WTC11 (cell line): ENCODE results near the gene KNG1. TPM values are rescaled to one million over a fixed set of nuclear protein-coding genes. Genes with fewer than 3 reads are reported as not detected.

Experiments
- ATAC-seq: fragments of 200-7000 bp; cut with Tn5 transposase; 2 replicates; pipeline ENCODE4 v1.10.0; 2021; ENCODE audit warnings: mild to moderate bottlenecking, moderate library complexity
- CTCF ChIA-PET: fragments of 300-600 bp; sonication (Branson Sonifier 250); formaldehyde crosslinking; loops from one replicate; lab custom pipeline; 2021; ENCODE audit warnings: antibody characterized with exemption; lab: Charles Lee
- POLR2A ChIA-PET: fragments of 350-600 bp; sonication (Branson Sonifier 250); formaldehyde crosslinking; loops from one replicate; lab custom pipeline; 2021; ENCODE audit warnings: antibody characterized with exemption; lab: Charles Lee
- DNase-seq: peaks from one replicate; pipeline ENCODE4 v3.0.0; 2021; ENCODE audit warnings: low spot score
- H3K27ac Mint-ChIP-seq: 2 replicates; pipeline ENCODE4 v1.8.0; 2021; ENCODE audit warnings: mixed read lengths
- H3K27me3 Mint-ChIP-seq: 2 replicates; pipeline ENCODE4 v1.8.0; 2021; ENCODE audit warnings: low read depth, mild to moderate bottlenecking, moderate library complexity, mixed read lengths
- H3K36me3 Mint-ChIP-seq: 2 replicates; pipeline ENCODE4 v1.8.0; 2021; ENCODE audit warnings: mixed read lengths
- H3K4me1 Mint-ChIP-seq: 2 replicates; pipeline ENCODE4 v1.8.0; 2022; ENCODE audit warnings: mixed read lengths
- H3K4me3 Mint-ChIP-seq: 2 replicates; pipeline ENCODE4 v1.8.0; 2021; ENCODE audit warnings: mild to moderate bottlenecking, moderate library complexity, mixed read lengths
- H3K9me3 Mint-ChIP-seq: 2 replicates; pipeline ENCODE4 v1.8.0; 2021; ENCODE audit warnings: mixed read lengths
- ATF1 ChIP-seq: sonication (generic); formaldehyde crosslinking; IDR thresholded peaks from 2 replicates; pipeline ENCODE4 v1.8.1; 2023; ENCODE audit warnings: mild to moderate bottlenecking, moderate library complexity, missing genetic modification reagents
- CREB1 ChIP-seq: sonication (generic); formaldehyde crosslinking; IDR thresholded peaks from 2 replicates; pipeline ENCODE4 v1.8.0; 2023; ENCODE audit warnings: mild to moderate bottlenecking, missing genetic modification reagents
- ESRRA ChIP-seq: sonication (generic); formaldehyde crosslinking; IDR thresholded peaks from 2 replicates; pipeline ENCODE4 v1.8.1; 2022; ENCODE audit warnings: mild to moderate bottlenecking, missing genetic modification reagents, borderline replicate concordance
- FOXK1 ChIP-seq: sonication (generic); formaldehyde crosslinking; IDR thresholded peaks from 2 replicates; pipeline ENCODE4 v1.8.0; 2022; ENCODE audit warnings: mild to moderate bottlenecking, moderate library complexity, missing genetic modification reagents
- FOXP1 ChIP-seq: sonication (generic); formaldehyde crosslinking; IDR thresholded peaks from 2 replicates; pipeline ENCODE4 v1.8.0; 2022; ENCODE audit warnings: missing genetic modification reagents, mild to moderate bottlenecking, moderate library complexity, borderline replicate concordance
- NFYB ChIP-seq: sonication (generic); formaldehyde crosslinking; conservative IDR thresholded peaks from 2 replicates; pipeline ENCODE4 v1.8.0; 2022; ENCODE audit warnings: low read depth, missing genetic modification reagents
- OVOL2 ChIP-seq: fragments of 250-450 bp; sonication (Bioruptor Pico); IDR thresholded peaks from 2 replicates; pipeline ENCODE4 v1.9.0; 2021; ENCODE audit warnings: mild to moderate bottlenecking, borderline replicate concordance
- ZNF219 ChIP-seq: sonication (generic); formaldehyde crosslinking; IDR thresholded peaks from 2 replicates; pipeline ENCODE4 v1.8.0; 2023; ENCODE audit warnings: missing genetic modification reagents, mild to moderate bottlenecking, borderline replicate concordance
- ZNF263 ChIP-seq: sonication (generic); formaldehyde crosslinking; IDR thresholded peaks from 2 replicates; pipeline ENCODE4 v1.8.1; 2022; ENCODE audit warnings: low read depth, mild to moderate bottlenecking, moderate library complexity, missing genetic modification reagents
- ZNF671 ChIP-seq: fragments of 250-450 bp; sonication (Bioruptor Pico); IDR thresholded peaks from 2 replicates; pipeline ENCODE4 v1.8.0; 2021; ENCODE audit warnings: mild to moderate bottlenecking
- total RNA-seq: library from RNA; stranded (reverse); gene quantifications from 3 replicates; pipeline ENCODE4 v1.2.3, GENCODE V29; 2021
- TF ChIP-seq, protein P1 (sequence below): sonication (generic); formaldehyde crosslinking; IDR thresholded peaks from 2 replicates; pipeline ENCODE4 v1.8.0; 2022; ENCODE audit warnings: mild to moderate bottlenecking, missing genetic modification reagents
- TF ChIP-seq, protein P2 (sequence below): sonication (generic); formaldehyde crosslinking; conservative IDR thresholded peaks from 2 replicates; pipeline ENCODE4 v1.8.1; 2023; ENCODE audit warnings: mild to moderate bottlenecking, low read depth, missing genetic modification reagents, moderate library complexity
- TF ChIP-seq, protein P3 (sequence below): sonication (generic); formaldehyde crosslinking; IDR thresholded peaks from 2 replicates; pipeline ENCODE4 v1.8.1; 2022; ENCODE audit warnings: mild to moderate bottlenecking, missing genetic modification reagents, moderate library complexity, borderline replicate concordance
- TF ChIP-seq, protein P4 (sequence below): fragments of 250-450 bp; sonication (Bioruptor Pico); IDR thresholded peaks from 2 replicates; pipeline ENCODE4 v2.1.2; 2022; ENCODE audit warnings: mild to moderate bottlenecking, moderate library complexity
- TF ChIP-seq, protein P5 (sequence below): sonication (generic); formaldehyde crosslinking; IDR thresholded peaks from 2 replicates; pipeline ENCODE4 v1.8.1; 2023; ENCODE audit warnings: mild to moderate bottlenecking, moderate library complexity, missing genetic modification reagents
- TF ChIP-seq, protein P6 (sequence below): fragments of 250-450 bp; sonication (Bioruptor Pico); IDR thresholded peaks from 2 replicates; pipeline ENCODE4 v1.9.0; 2021; ENCODE audit warnings: mild to moderate bottlenecking
- TF ChIP-seq, protein P7 (sequence below): sonication (generic); formaldehyde crosslinking; IDR thresholded peaks from 2 replicates; pipeline ENCODE4 v1.8.1; 2023; ENCODE audit warnings: mild to moderate bottlenecking, missing genetic modification reagents, moderate library complexity
- TF ChIP-seq, protein P8 (sequence below): sonication (generic); formaldehyde crosslinking; IDR thresholded peaks from 2 replicates; pipeline ENCODE4 v1.8.0; 2022; ENCODE audit warnings: missing genetic modification reagents
- TF ChIP-seq, protein P9 (sequence below): fragments of 250-450 bp; sonication (Bioruptor Pico); IDR thresholded peaks from 2 replicates; pipeline ENCODE4 v1.9.0; 2021; ENCODE audit warnings: moderate library complexity, mild to moderate bottlenecking, inconsistent platforms, borderline replicate concordance

KNG1 gene
- total RNA-seq, 1 experiment from 2014 or later, result 0.13 TPM

DNA sequence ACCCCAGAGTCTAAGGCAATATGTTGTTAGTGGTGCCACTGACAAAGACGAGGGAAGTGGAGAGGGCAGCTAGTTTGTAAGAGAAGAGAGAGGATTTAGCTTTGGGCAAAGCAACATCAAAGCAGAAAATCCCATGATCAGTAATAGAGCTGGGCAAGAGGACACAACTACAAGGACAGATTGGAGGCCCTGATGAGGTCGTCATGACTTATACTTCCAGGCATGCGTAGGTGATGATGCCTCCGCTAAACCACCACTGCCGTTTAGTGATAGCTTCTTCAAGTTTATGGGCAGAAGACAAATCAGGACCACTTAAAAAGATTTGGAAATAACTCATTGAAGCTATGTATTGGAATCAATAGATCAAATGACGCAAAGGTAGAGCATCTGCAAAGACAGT is 48.7 kb upstream of the KNG1 start:
- ChIA-PET CTCF (interaction anchor here (0.6 to 1.1 kb wide), 3 partner anchors 54 to 159 kb away, joined by 3 to 4 read pairs (median 3); no protein-coding TSS in a partner anchor), POLR2A (interaction anchor here (0.6 kb wide), 1 partner anchor 119 kb away, joined by 4 read pairs; no protein-coding TSS in a partner anchor)
- TF ChIP-seq ATF1 (CRISPR knock-in tag), result no peak
- TF ChIP-seq, protein P1, sequence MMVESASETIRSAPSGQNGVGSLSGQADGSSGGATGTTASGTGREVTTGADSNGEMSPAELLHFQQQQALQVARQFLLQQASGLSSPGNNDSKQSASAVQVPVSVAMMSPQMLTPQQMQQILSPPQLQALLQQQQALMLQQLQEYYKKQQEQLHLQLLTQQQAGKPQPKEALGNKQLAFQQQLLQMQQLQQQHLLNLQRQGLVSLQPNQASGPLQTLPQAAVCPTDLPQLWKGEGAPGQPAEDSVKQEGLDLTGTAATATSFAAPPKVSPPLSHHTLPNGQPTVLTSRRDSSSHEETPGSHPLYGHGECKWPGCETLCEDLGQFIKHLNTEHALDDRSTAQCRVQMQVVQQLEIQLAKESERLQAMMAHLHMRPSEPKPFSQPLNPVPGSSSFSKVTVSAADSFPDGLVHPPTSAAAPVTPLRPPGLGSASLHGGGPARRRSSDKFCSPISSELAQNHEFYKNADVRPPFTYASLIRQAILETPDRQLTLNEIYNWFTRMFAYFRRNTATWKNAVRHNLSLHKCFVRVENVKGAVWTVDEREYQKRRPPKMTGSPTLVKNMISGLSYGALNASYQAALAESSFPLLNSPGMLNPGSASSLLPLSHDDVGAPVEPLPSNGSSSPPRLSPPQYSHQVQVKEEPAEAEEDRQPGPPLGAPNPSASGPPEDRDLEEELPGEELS (CRISPR knock-in tag), result no peak
- no peak for TF ChIP-seq FOXP1 (CRISPR knock-in tag)
- TF ChIP-seq ZNF263, result no peak
- TF ChIP-seq, protein P2, sequence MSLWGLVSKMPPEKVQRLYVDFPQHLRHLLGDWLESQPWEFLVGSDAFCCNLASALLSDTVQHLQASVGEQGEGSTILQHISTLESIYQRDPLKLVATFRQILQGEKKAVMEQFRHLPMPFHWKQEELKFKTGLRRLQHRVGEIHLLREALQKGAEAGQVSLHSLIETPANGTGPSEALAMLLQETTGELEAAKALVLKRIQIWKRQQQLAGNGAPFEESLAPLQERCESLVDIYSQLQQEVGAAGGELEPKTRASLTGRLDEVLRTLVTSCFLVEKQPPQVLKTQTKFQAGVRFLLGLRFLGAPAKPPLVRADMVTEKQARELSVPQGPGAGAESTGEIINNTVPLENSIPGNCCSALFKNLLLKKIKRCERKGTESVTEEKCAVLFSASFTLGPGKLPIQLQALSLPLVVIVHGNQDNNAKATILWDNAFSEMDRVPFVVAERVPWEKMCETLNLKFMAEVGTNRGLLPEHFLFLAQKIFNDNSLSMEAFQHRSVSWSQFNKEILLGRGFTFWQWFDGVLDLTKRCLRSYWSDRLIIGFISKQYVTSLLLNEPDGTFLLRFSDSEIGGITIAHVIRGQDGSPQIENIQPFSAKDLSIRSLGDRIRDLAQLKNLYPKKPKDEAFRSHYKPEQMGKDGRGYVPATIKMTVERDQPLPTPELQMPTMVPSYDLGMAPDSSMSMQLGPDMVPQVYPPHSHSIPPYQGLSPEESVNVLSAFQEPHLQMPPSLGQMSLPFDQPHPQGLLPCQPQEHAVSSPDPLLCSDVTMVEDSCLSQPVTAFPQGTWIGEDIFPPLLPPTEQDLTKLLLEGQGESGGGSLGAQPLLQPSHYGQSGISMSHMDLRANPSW, result no peak
- TF ChIP-seq, protein P3, sequence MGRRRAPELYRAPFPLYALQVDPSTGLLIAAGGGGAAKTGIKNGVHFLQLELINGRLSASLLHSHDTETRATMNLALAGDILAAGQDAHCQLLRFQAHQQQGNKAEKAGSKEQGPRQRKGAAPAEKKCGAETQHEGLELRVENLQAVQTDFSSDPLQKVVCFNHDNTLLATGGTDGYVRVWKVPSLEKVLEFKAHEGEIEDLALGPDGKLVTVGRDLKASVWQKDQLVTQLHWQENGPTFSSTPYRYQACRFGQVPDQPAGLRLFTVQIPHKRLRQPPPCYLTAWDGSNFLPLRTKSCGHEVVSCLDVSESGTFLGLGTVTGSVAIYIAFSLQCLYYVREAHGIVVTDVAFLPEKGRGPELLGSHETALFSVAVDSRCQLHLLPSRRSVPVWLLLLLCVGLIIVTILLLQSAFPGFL, result no peak
- no peak for TF ChIP-seq ZNF671 (CRISPR knock-in tag)
- TF ChIP-seq, protein P4, sequence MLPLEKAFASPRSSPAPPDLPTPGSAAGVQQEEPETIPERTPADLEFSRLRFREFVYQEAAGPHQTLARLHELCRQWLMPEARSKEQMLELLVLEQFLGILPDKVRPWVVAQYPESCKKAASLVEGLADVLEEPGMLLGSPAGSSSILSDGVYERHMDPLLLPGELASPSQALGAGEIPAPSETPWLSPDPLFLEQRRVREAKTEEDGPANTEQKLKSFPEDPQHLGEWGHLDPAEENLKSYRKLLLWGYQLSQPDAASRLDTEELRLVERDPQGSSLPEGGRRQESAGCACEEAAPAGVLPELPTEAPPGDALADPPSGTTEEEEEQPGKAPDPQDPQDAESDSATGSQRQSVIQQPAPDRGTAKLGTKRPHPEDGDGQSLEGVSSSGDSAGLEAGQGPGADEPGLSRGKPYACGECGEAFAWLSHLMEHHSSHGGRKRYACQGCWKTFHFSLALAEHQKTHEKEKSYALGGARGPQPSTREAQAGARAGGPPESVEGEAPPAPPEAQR (CRISPR knock-in tag), result no peak
- TF ChIP-seq, protein P5, sequence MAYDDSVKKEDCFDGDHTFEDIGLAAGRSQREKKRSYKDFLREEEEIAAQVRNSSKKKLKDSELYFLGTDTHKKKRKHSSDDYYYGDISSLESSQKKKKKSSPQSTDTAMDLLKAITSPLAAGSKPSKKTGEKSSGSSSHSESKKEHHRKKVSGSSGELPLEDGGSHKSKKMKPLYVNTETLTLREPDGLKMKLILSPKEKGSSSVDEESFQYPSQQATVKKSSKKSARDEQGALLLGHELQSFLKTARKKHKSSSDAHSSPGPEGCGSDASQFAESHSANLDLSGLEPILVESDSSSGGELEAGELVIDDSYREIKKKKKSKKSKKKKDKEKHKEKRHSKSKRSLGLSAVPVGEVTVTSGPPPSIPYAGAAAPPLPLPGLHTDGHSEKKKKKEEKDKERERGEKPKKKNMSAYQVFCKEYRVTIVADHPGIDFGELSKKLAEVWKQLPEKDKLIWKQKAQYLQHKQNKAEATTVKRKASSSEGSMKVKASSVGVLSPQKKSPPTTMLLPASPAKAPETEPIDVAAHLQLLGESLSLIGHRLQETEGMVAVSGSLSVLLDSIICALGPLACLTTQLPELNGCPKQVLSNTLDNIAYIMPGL (CRISPR knock-in tag), result no peak
- no peak for TF ChIP-seq ZNF219 (CRISPR knock-in tag)
- TF ChIP-seq ESRRA (CRISPR knock-in tag), result no peak
- no peak for TF ChIP-seq OVOL2 (CRISPR knock-in tag)
- no peak for TF ChIP-seq CREB1 (CRISPR knock-in tag)
- TF ChIP-seq, protein P6, sequence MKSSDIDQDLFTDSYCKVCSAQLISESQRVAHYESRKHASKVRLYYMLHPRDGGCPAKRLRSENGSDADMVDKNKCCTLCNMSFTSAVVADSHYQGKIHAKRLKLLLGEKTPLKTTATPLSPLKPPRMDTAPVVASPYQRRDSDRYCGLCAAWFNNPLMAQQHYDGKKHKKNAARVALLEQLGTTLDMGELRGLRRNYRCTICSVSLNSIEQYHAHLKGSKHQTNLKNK (CRISPR knock-in tag), result no peak
- TF ChIP-seq NFYB (CRISPR knock-in tag), result no peak
- TF ChIP-seq, protein P7, sequence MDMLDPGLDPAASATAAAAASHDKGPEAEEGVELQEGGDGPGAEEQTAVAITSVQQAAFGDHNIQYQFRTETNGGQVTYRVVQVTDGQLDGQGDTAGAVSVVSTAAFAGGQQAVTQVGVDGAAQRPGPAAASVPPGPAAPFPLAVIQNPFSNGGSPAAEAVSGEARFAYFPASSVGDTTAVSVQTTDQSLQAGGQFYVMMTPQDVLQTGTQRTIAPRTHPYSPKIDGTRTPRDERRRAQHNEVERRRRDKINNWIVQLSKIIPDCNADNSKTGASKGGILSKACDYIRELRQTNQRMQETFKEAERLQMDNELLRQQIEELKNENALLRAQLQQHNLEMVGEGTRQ, result no peak
- TF ChIP-seq, protein P8, sequence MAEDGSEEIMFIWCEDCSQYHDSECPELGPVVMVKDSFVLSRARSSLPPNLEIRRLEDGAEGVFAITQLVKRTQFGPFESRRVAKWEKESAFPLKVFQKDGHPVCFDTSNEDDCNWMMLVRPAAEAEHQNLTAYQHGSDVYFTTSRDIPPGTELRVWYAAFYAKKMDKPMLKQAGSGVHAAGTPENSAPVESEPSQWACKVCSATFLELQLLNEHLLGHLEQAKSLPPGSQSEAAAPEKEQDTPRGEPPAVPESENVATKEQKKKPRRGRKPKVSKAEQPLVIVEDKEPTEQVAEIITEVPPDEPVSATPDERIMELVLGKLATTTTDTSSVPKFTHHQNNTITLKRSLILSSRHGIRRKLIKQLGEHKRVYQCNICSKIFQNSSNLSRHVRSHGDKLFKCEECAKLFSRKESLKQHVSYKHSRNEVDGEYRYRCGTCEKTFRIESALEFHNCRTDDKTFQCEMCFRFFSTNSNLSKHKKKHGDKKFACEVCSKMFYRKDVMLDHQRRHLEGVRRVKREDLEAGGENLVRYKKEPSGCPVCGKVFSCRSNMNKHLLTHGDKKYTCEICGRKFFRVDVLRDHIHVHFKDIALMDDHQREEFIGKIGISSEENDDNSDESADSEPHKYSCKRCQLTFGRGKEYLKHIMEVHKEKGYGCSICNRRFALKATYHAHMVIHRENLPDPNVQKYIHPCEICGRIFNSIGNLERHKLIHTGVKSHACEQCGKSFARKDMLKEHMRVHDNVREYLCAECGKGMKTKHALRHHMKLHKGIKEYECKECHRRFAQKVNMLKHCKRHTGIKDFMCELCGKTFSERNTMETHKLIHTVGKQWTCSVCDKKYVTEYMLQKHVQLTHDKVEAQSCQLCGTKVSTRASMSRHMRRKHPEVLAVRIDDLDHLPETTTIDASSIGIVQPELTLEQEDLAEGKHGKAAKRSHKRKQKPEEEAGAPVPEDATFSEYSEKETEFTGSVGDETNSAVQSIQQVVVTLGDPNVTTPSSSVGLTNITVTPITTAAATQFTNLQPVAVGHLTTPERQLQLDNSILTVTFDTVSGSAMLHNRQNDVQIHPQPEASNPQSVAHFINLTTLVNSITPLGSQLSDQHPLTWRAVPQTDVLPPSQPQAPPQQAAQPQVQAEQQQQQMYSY, result no peak
- TF ChIP-seq, protein P9, sequence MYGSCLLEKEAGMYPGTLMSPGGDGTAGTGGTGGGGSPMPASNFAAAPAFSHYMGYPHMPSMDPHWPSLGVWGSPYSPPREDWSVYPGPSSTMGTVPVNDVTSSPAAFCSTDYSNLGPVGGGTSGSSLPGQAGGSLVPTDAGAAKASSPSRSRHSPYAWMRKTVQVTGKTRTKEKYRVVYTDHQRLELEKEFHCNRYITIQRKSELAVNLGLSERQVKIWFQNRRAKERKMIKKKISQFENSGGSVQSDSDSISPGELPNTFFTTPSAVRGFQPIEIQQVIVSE (CRISPR knock-in tag), result no peak
- no peak for TF ChIP-seq FOXK1
- Mint-ChIP-seq H3K27ac (no peak overlapping the region), H3K9me3 (no peaks in the 10 kb centered on the region), H3K36me3 (no peaks in the 10 kb centered on the region), H3K4me1 (peaks cover 33% of the 10 kb centered on the region), H3K27me3 (no peaks in the 10 kb centered on the region; the same call in 1 of the 2 replicates), H3K4me3 (no peak overlapping the region)
- no peak for ATAC-seq
- DNase-seq, result no peak
